Activated T-helper 17 cell treated with anti-CD3 and anti-CD28 coated beads, Interleukin-2, amount 50 U/mL, for 72 hours (primary cell): ENCODE results near the gene RABGAP1L. TPM values are rescaled to one million over a fixed set of nuclear protein-coding genes. Genes with fewer than 3 reads are reported as not detected.
"Not testable (repeated sequence)": the region's sequence is repeated elsewhere in the genome, so short reads cannot be mapped to it uniquely, and the experiment has no call there.

Experiments used
- ATAC-seq: fragments of 150-1000 bp; cut with Tn5 transposase; replicated peaks from 2 replicates; pipeline ENCODE4 v1.10.0; 2021; ENCODE audit warnings: mild to moderate bottlenecking, moderate library complexity
- H3K27ac Mint-ChIP-seq: one replicate; pipeline ENCODE4 v1.8.0; 2022; ENCODE audit warnings: mixed read lengths
- H3K27me3 Mint-ChIP-seq: one replicate; pipeline ENCODE4 v1.8.0; 2022; ENCODE audit warnings: mixed read lengths
- H3K36me3 Mint-ChIP-seq: one replicate; pipeline ENCODE4 v1.8.0; 2022; ENCODE audit warnings: low read depth, mild to moderate bottlenecking, mixed read lengths
- H3K4me1 Mint-ChIP-seq: one replicate; pipeline ENCODE4 v1.8.0; 2022; ENCODE audit warnings: mixed read lengths
- H3K4me3 Mint-ChIP-seq: one replicate; pipeline ENCODE4 v1.8.0; 2022; ENCODE audit warnings: mild to moderate bottlenecking, mixed read lengths
- H3K9me3 Mint-ChIP-seq: one replicate; pipeline ENCODE4 v1.8.0; 2022; ENCODE audit warnings: mixed read lengths
- total RNA-seq, 2 donors: library from RNA; stranded (reverse); gene quantifications; one replicate each; pipeline ENCODE4 v1.2.3, GENCODE V29; 2022

The RABGAP1L gene
- total RNA-seq, 2 donors from 2014 or later = 38.4 to 54.1 TPM

- no peaks in the 10 kb centered on the region for H3K36me3 Mint-ChIP-seq
- H3K4me1 Mint-ChIP-seq = no peaks in the 10 kb centered on the region
- H3K9me3 Mint-ChIP-seq = no peaks in the 10 kb centered on the region
- H3K27me3 Mint-ChIP-seq = peaks cover 3% of the 10 kb centered on the region
- ATAC-seq = no peak
- no peak overlapping the region for H3K4me3 Mint-ChIP-seq
- H3K27ac Mint-ChIP-seq = no peak overlapping the region
These were observed 16.5 kb upstream of the RABGAP1L start for GRCh38 chr1:174142836-174143235.

- not testable (repeated sequence) for H3K4me1 Mint-ChIP-seq, H3K27me3 Mint-ChIP-seq, H3K36me3 Mint-ChIP-seq
These were observed 15.5 kb upstream of the RABGAP1L start for GRCh38 chr1:174143727-174144396.

GRCh38 chr1:174144397-174144783 lies 14.9 kb upstream of the RABGAP1L start:
- not testable (repeated sequence) for ATAC-seq, H3K9me3 Mint-ChIP-seq, H3K4me3 Mint-ChIP-seq, H3K27ac Mint-ChIP-seq, H3K36me3 Mint-ChIP-seq, H3K27me3 Mint-ChIP-seq, H3K4me1 Mint-ChIP-seq

More at GRCh38 chr1:174143727-174144396, 15.5 kb upstream of the RABGAP1L start:
- not testable (repeated sequence) for H3K27ac Mint-ChIP-seq, H3K4me3 Mint-ChIP-seq, ATAC-seq, H3K9me3 Mint-ChIP-seq

- H3K36me3 Mint-ChIP-seq = no peaks in the 10 kb centered on the region
- no peak for ATAC-seq
- no peaks in the 10 kb centered on the region for H3K9me3 Mint-ChIP-seq
- H3K27ac Mint-ChIP-seq = no peak overlapping the region
- H3K4me1 Mint-ChIP-seq = peaks cover 5% of the 10 kb centered on the region
- H3K27me3 Mint-ChIP-seq = no peaks in the 10 kb centered on the region
- no peak overlapping the region for H3K4me3 Mint-ChIP-seq
These were observed 10.1 kb upstream of the RABGAP1L start for GRCh38 chr1:174149216-174149615.

- H3K27ac Mint-ChIP-seq = no peak overlapping the region
- no peak overlapping the region for H3K4me3 Mint-ChIP-seq
- peaks cover 5% of the 10 kb centered on the region for H3K4me1 Mint-ChIP-seq
- H3K9me3 Mint-ChIP-seq = no peaks in the 10 kb centered on the region
- H3K27me3 Mint-ChIP-seq = no peaks in the 10 kb centered on the region
- ATAC-seq = no peak
- no peaks in the 10 kb centered on the region for H3K36me3 Mint-ChIP-seq
These were observed 8.8 kb upstream of the RABGAP1L start for GRCh38 chr1:174150499-174150898.

GRCh38 chr1:174152427-174152826 lies 6.9 kb upstream of the RABGAP1L start:
- no peak overlapping the region for H3K4me3 Mint-ChIP-seq
- H3K4me1 Mint-ChIP-seq = peaks cover 11% of the 10 kb centered on the region
- H3K27ac Mint-ChIP-seq = peak overlapping the region; percentile 78

GRCh38 chr1:174153085-174153824 lies 6.1 kb upstream of the RABGAP1L start:
- H3K27me3 Mint-ChIP-seq = no peaks in the 10 kb centered on the region
- peak overlapping the region; percentile 78 for H3K27ac Mint-ChIP-seq
- H3K36me3 Mint-ChIP-seq = no peaks in the 10 kb centered on the region
- peak; percentile 78 for ATAC-seq
- peak overlapping the region; percentile 14 for H3K4me3 Mint-ChIP-seq
- H3K9me3 Mint-ChIP-seq = no peaks in the 10 kb centered on the region
- H3K4me1 Mint-ChIP-seq = peaks cover 17% of the 10 kb centered on the region

More at GRCh38 chr1:174152427-174152826, 6.9 kb upstream of the RABGAP1L start:
- H3K9me3 Mint-ChIP-seq = no peaks in the 10 kb centered on the region
- no peak for ATAC-seq
- no peaks in the 10 kb centered on the region for H3K27me3 Mint-ChIP-seq
- H3K36me3 Mint-ChIP-seq = no peaks in the 10 kb centered on the region

GRCh38 chr1:174153825-174154107 lies 5.6 kb upstream of the RABGAP1L start:
- no peak for ATAC-seq
- peaks cover 22% of the 10 kb centered on the region for H3K4me1 Mint-ChIP-seq
- peak overlapping the region; percentile 14 for H3K4me3 Mint-ChIP-seq
- H3K27ac Mint-ChIP-seq = peak overlapping the region; percentile 78
- no peaks in the 10 kb centered on the region for H3K36me3 Mint-ChIP-seq
- no peaks in the 10 kb centered on the region for H3K9me3 Mint-ChIP-seq
- no peaks in the 10 kb centered on the region for H3K27me3 Mint-ChIP-seq

- Mint-ChIP-seq H3K4me3 (peak overlapping the region; percentile 97), H3K27ac (peak overlapping the region; percentile 98), H3K27me3 (no peaks in the 10 kb centered on the region), H3K4me1 (peaks cover 35% of the 10 kb centered on the region), H3K36me3 (peaks cover 15% of the 10 kb centered on the region), H3K9me3 (no peaks in the 10 kb centered on the region)
- ATAC-seq = no peak
These were observed 2.9 kb upstream of the RABGAP1L start for GRCh38 chr1:174156437-174156836.

- H3K9me3 Mint-ChIP-seq = no peaks in the 10 kb centered on the region
- ATAC-seq = peak; percentile 48
These were observed 2.0 kb upstream of the RABGAP1L start for GRCh38 chr1:174157157-174157806.

GRCh38 chr1:174158767-174159251 lies 511 bp upstream of the RABGAP1L start:
- H3K27me3 Mint-ChIP-seq = no peaks in the 10 kb centered on the region
- H3K4me3 Mint-ChIP-seq = peak overlapping the region; percentile 97
- H3K36me3 Mint-ChIP-seq = peaks cover 25% of the 10 kb centered on the region
- peak overlapping the region; percentile 98 for H3K27ac Mint-ChIP-seq
- peaks cover 34% of the 10 kb centered on the region for H3K4me1 Mint-ChIP-seq
- H3K9me3 Mint-ChIP-seq = no peaks in the 10 kb centered on the region
- ATAC-seq = peak; percentile 31

More at GRCh38 chr1:174157157-174157806, 2.0 kb upstream of the RABGAP1L start:
- H3K27me3 Mint-ChIP-seq = no peaks in the 10 kb centered on the region
- H3K27ac Mint-ChIP-seq = peak overlapping the region; percentile 98
- peaks cover 37% of the 10 kb centered on the region for H3K4me1 Mint-ChIP-seq
- H3K36me3 Mint-ChIP-seq = peaks cover 24% of the 10 kb centered on the region
- H3K4me3 Mint-ChIP-seq = peak overlapping the region; percentile 97

GRCh38 chr1:174160109-174160473 lies 771 bp downstream of the RABGAP1L start:
- peaks cover 38% of the 10 kb centered on the region for H3K36me3 Mint-ChIP-seq
- H3K27ac Mint-ChIP-seq = peak overlapping the region; percentile 98
- H3K9me3 Mint-ChIP-seq = no peaks in the 10 kb centered on the region
- peaks cover 44% of the 10 kb centered on the region for H3K4me1 Mint-ChIP-seq
- peak overlapping the region; percentile 97 for H3K4me3 Mint-ChIP-seq
- H3K27me3 Mint-ChIP-seq = no peaks in the 10 kb centered on the region
- peak; percentile 53 for ATAC-seq

- no peaks in the 10 kb centered on the region for H3K27me3 Mint-ChIP-seq
- H3K27ac Mint-ChIP-seq = peak overlapping the region; percentile 98
- no peak for ATAC-seq
- peaks cover 47% of the 10 kb centered on the region for H3K4me1 Mint-ChIP-seq
- peak overlapping the region; percentile 97 for H3K4me3 Mint-ChIP-seq
- peaks cover 43% of the 10 kb centered on the region for H3K36me3 Mint-ChIP-seq
- H3K9me3 Mint-ChIP-seq = no peaks in the 10 kb centered on the region
These were observed 1.3 kb downstream of the RABGAP1L start for GRCh38 chr1:174160603-174161002.

GRCh38 chr1:174161813-174162212 lies 2.5 kb downstream of the RABGAP1L start:
- no peak for ATAC-seq
- Mint-ChIP-seq H3K4me1 (peaks cover 59% of the 10 kb centered on the region), H3K27ac (no peak overlapping the region), H3K27me3 (no peaks in the 10 kb centered on the region), H3K4me3 (peak overlapping the region; percentile 97), H3K9me3 (no peaks in the 10 kb centered on the region), H3K36me3 (peaks cover 55% of the 10 kb centered on the region)

- H3K9me3 Mint-ChIP-seq = no peaks in the 10 kb centered on the region
- peak overlapping the region; percentile 2 for H3K27ac Mint-ChIP-seq
- H3K36me3 Mint-ChIP-seq = peaks cover 62% of the 10 kb centered on the region
- ATAC-seq = no peak
- H3K27me3 Mint-ChIP-seq = no peaks in the 10 kb centered on the region
- H3K4me3 Mint-ChIP-seq = no peak overlapping the region
- peaks cover 45% of the 10 kb centered on the region for H3K4me1 Mint-ChIP-seq
These were observed 5.5 kb downstream of the RABGAP1L start for GRCh38 chr1:174164826-174165225.
